ENCODE measurements around the gene HOXB5. TPM values are rescaled to one million over a fixed set of nuclear protein-coding genes. Genes with fewer than 3 reads are reported as not detected.
A peak's percentile ranks its signal among the peaks of the same experiment; 100 is the strongest.

Gene HOXB5
- total RNA-seq, 1 experiment from 2014 or later, result 0.05 TPM

- DNase-seq (ENCODE audit: low read depth in 1 of 2, low spot score in 2 of 2), result peak in 1 of 2 experiments; percentile 49
- H3K9me3 ChIP-seq (replicated peaks), result no peaks in the 10 kb centered on the region
- H3K27ac ChIP-seq, result no peak overlapping the region
- H3K27me3 ChIP-seq (replicated peaks), result no peaks in the 10 kb centered on the region
- peak overlapping the region; percentile 63 for H3K4me3 ChIP-seq
- peaks cover 3% of the 10 kb centered on the region; the same call in 1 of the 2 replicates for H3K36me3 ChIP-seq
- H3K4me1 ChIP-seq (replicated peaks), result peaks cover 33% of the 10 kb centered on the region
Observed at GRCh38 chr17:48576479-48577309, 16.9 kb downstream of the HOXB5 start.

- no peaks in the 10 kb centered on the region for H3K9me3 ChIP-seq (replicated peaks)
- DNase-seq (ENCODE audit: low read depth in 1 of 2, low spot score in 2 of 2), result no peak
- H3K36me3 ChIP-seq, result peaks cover 3% of the 10 kb centered on the region; the same call in 1 of the 2 replicates
- H3K27me3 ChIP-seq (replicated peaks), result no peaks in the 10 kb centered on the region
- peaks cover 33% of the 10 kb centered on the region for H3K4me1 ChIP-seq (replicated peaks)
- H3K27ac ChIP-seq, result no peak overlapping the region
- no peak overlapping the region for H3K4me3 ChIP-seq
Observed at GRCh38 chr17:48575673-48576478, 17.7 kb downstream of the HOXB5 start.

- Histone ChIP-seq H3K9me3 (replicated peaks) (no peaks in the 10 kb centered on the region), H3K27me3 (replicated peaks) (no peaks in the 10 kb centered on the region), H3K4me1 (replicated peaks) (peaks cover 33% of the 10 kb centered on the region), H3K27ac (no peak overlapping the region), H3K4me3 (no peak overlapping the region), H3K36me3 (peaks cover 3% of the 10 kb centered on the region; the same call in 1 of the 2 replicates)
- DNase-seq (ENCODE audit: low read depth in 1 of 2, low spot score in 2 of 2), result peak in 1 of 2 experiments; percentile 67
Observed at GRCh38 chr17:48575066-48575582, 18.5 kb downstream of the HOXB5 start.

- H3K4me1 ChIP-seq (replicated peaks), result peaks cover 33% of the 10 kb centered on the region
- H3K27me3 ChIP-seq (replicated peaks), result no peaks in the 10 kb centered on the region
- H3K27ac ChIP-seq, result no peak overlapping the region
- no peaks in the 10 kb centered on the region for H3K9me3 ChIP-seq (replicated peaks)
- DNase-seq (ENCODE audit: low read depth in 1 of 2, low spot score in 2 of 2), result no peak
- peaks cover 6% of the 10 kb centered on the region; the same call in 1 of the 2 replicates for H3K36me3 ChIP-seq
- no peak overlapping the region for H3K4me3 ChIP-seq
Observed at GRCh38 chr17:48574505-48575065, 19.0 kb downstream of the HOXB5 start.

- DNase-seq (ENCODE audit: low read depth in 1 of 2, low spot score in 2 of 2), result no peak
- Histone ChIP-seq H3K27me3 (replicated peaks) (no peaks in the 10 kb centered on the region), H3K36me3 (peaks cover 6% of the 10 kb centered on the region; the same call in 1 of the 2 replicates), H3K9me3 (replicated peaks) (no peaks in the 10 kb centered on the region), H3K4me3 (no peak overlapping the region), H3K27ac (no peak overlapping the region), H3K4me1 (replicated peaks) (peaks cover 23% of the 10 kb centered on the region)
Observed at GRCh38 chr17:48571826-48572417, 21.7 kb downstream of the HOXB5 start.

GRCh38 chr17:48571024-48571818, 22.4 kb downstream of the HOXB5 start:
- Histone ChIP-seq H3K27me3 (replicated peaks) (no peaks in the 10 kb centered on the region), H3K4me1 (replicated peaks) (peaks cover 18% of the 10 kb centered on the region), H3K27ac (no peak overlapping the region), H3K9me3 (replicated peaks) (no peaks in the 10 kb centered on the region), H3K36me3 (peaks cover 6% of the 10 kb centered on the region; the same call in 1 of the 2 replicates), H3K4me3 (no peak overlapping the region)
- DNase-seq (ENCODE audit: low read depth in 1 of 2, low spot score in 2 of 2), result no peak

GRCh38 chr17:48570325-48571023, 23.1 kb downstream of the HOXB5 start:
- peaks cover 10% of the 10 kb centered on the region for H3K4me1 ChIP-seq (replicated peaks)
- H3K36me3 ChIP-seq, result 0 out of 2 replicates have a peak, but pooled peaks cover 3% of the 10 kb centered on the region
- H3K9me3 ChIP-seq (replicated peaks), result no peaks in the 10 kb centered on the region
- H3K4me3 ChIP-seq, result no peak overlapping the region
- H3K27ac ChIP-seq, result no peak overlapping the region
- H3K27me3 ChIP-seq (replicated peaks), result no peaks in the 10 kb centered on the region
- no peak for DNase-seq (ENCODE audit: low read depth in 1 of 2, low spot score in 2 of 2)

GRCh38 chr17:48569674-48570324, 23.8 kb downstream of the HOXB5 start:
- Histone ChIP-seq H3K27ac (no peak overlapping the region), H3K9me3 (replicated peaks) (no peaks in the 10 kb centered on the region), H3K27me3 (replicated peaks) (no peaks in the 10 kb centered on the region), H3K4me3 (no peak overlapping the region), H3K4me1 (replicated peaks) (peaks cover 5% of the 10 kb centered on the region), H3K36me3 (peaks cover 3% of the 10 kb centered on the region; the same call in 1 of the 2 replicates)
- no peak for DNase-seq (ENCODE audit: low read depth in 1 of 2, low spot score in 2 of 2)

GRCh38 chr17:48569240-48569582, 24.4 kb downstream of the HOXB5 start:
- Histone ChIP-seq H3K27ac (no peak overlapping the region), H3K36me3 (peaks cover 3% of the 10 kb centered on the region; the same call in 1 of the 2 replicates), H3K27me3 (replicated peaks) (no peaks in the 10 kb centered on the region), H3K4me3 (no peak overlapping the region), H3K9me3 (replicated peaks) (no peaks in the 10 kb centered on the region), H3K4me1 (replicated peaks) (peaks cover 6% of the 10 kb centered on the region)
- no peak for DNase-seq (ENCODE audit: low read depth in 1 of 2, low spot score in 2 of 2)

GRCh38 chr17:48568499-48569239, 24.9 kb downstream of the HOXB5 start:
- H3K4me3 ChIP-seq, result no peak overlapping the region
- H3K36me3 ChIP-seq, result peaks cover 3% of the 10 kb centered on the region; the same call in 1 of the 2 replicates
- peaks cover 6% of the 10 kb centered on the region for H3K4me1 ChIP-seq (replicated peaks)
- no peak overlapping the region for H3K27ac ChIP-seq
- no peaks in the 10 kb centered on the region for H3K27me3 ChIP-seq (replicated peaks)
- no peak for DNase-seq (ENCODE audit: low read depth in 1 of 2, low spot score in 2 of 2)
- no peaks in the 10 kb centered on the region for H3K9me3 ChIP-seq (replicated peaks)

GRCh38 chr17:48567646-48568354, 25.8 kb downstream of the HOXB5 start:
- H3K27ac ChIP-seq, result no peak overlapping the region
- H3K27me3 ChIP-seq (replicated peaks), result no peaks in the 10 kb centered on the region
- H3K4me3 ChIP-seq, result no peak overlapping the region
- H3K4me1 ChIP-seq (replicated peaks), result peaks cover 6% of the 10 kb centered on the region
- H3K36me3 ChIP-seq, result peaks cover 3% of the 10 kb centered on the region; the same call in 1 of the 2 replicates
- H3K9me3 ChIP-seq (replicated peaks), result no peaks in the 10 kb centered on the region
- DNase-seq (ENCODE audit: low read depth in 1 of 2, low spot score in 2 of 2), result no peak
